B cell (primary cell): ENCODE data around the gene MYCBPAP. TPM values are rescaled to one million over a fixed set of nuclear protein-coding genes. Genes with fewer than 3 reads are reported as not detected.

Experiments
- ATAC-seq: fragments of 200-7000 bp; cut with Tn5 transposase; one replicate; pipeline ENCODE4 v1.10.0; 2021; ENCODE audit warnings: low read depth, mild to moderate bottlenecking, moderate number of reproducible peaks, moderate library complexity
- CTCF ChIA-PET: fragments of 350-600 bp; sonication (Branson Sonifier 250); formaldehyde crosslinking; loops from one replicate; lab custom pipeline; 2021; ENCODE audit warnings: antibody characterized with exemption, inconsistent platforms; lab: Charles Lee
- POLR2A ChIA-PET: fragments of 350-600 bp; sonication (Branson Sonifier 250); formaldehyde crosslinking; loops from one replicate; lab custom pipeline; 2021; ENCODE audit warnings: antibody characterized with exemption; lab: Charles Lee
- DNase-seq: peaks from one replicate; pipeline ENCODE4 v3.0.0; 2013
- H2AFZ ChIP-seq: 2 replicates; pipeline ENCODE4 v1.6.1; 2012; ENCODE audit warnings: mild to moderate bottlenecking, low read depth, low read length; ENCODE audit not compliant: insufficient read depth, poor library complexity, severe bottlenecking
- H3K27ac ChIP-seq, 2 donors: 1 replicate in 1 of 2; 2 replicates in 1 of 2; pipeline ENCODE4 v1.5.1; 2012 to 2013; ENCODE audit warnings: low read length in 2 of 2, mild to moderate bottlenecking in 2 of 2, moderate library complexity in 1 of 2
- H3K27me3 ChIP-seq, 4 experiments: fragments of 200-600 bp in 1 of 4; sonication (generic) in 1 of 4; replicated peaks in 1 of 4; 1 replicate in 2 of 4; 2 replicates in 2 of 4; pipeline versions ENCODE4 v1.6.1 to v1.7.0; 2013 to 2016; ENCODE audit warnings: low read length in 3 of 4, mild to moderate bottlenecking in 2 of 4, mixed read lengths in 1 of 4, moderate library complexity in 1 of 4; ENCODE audit not compliant: insufficient read depth in 4 of 4, control insufficient read depth in 3 of 4; ENCODE audit errors: control extremely low read depth in 1 of 4
- H3K36me3 ChIP-seq, 2 experiments: replicated peaks in 1 of 2; 1 replicate in 1 of 2; 2 replicates in 1 of 2; pipeline versions ENCODE4 v1.6.1 to v1.7.1; 2013; ENCODE audit warnings: low read length in 1 of 2; ENCODE audit not compliant: insufficient read depth in 2 of 2, control insufficient read depth in 1 of 2; ENCODE audit errors: control extremely low read depth in 1 of 2, extremely low read depth in 1 of 2
- H3K4me1 ChIP-seq, 2 donors: fragments of 200-600 bp in 1 of 2; sonication (generic) in 1 of 2; 1 replicate in 1 of 2; 2 replicates in 1 of 2; pipeline versions ENCODE4 v1.5.1 to v1.6.1; 2013 to 2017; ENCODE audit warnings: low read length in 2 of 2; ENCODE audit not compliant: control insufficient read depth in 2 of 2, insufficient read depth in 2 of 2
- H3K4me2 ChIP-seq: replicated peaks from 2 replicates; pipeline ENCODE3; 2012; ENCODE audit warnings: mild to moderate bottlenecking, low read depth, low read length; ENCODE audit not compliant: poor library complexity, severe bottlenecking
- H3K4me3 ChIP-seq, 5 experiments: fragments of 200-600 bp in 1 of 5; sonication (generic) in 1 of 5; 1 replicate in 3 of 5; 2 replicates in 2 of 5; pipeline versions ENCODE4 v1.5.1 to v1.7.0; 2011 to 2016; ENCODE audit warnings: low read length in 4 of 5, mild to moderate bottlenecking in 4 of 5, low read depth in 2 of 5, control low read depth in 1 of 5, moderate library complexity in 1 of 5; ENCODE audit not compliant: insufficient read depth in 1 of 5; ENCODE audit errors: control extremely low read depth in 1 of 5, extremely low read depth in 1 of 5
- H3K79me2 ChIP-seq: fragments of 200-600 bp; sonication (generic); one replicate; pipeline ENCODE4 v1.6.0; 2016; ENCODE audit warnings: low read length; ENCODE audit not compliant: control insufficient read depth, insufficient read depth
- H3K9ac ChIP-seq: fragments of 200-600 bp; sonication (generic); 2 replicates; pipeline ENCODE4 v1.6.1; 2017; ENCODE audit warnings: mild to moderate bottlenecking, low read length, moderate library complexity
- H3K9me3 ChIP-seq, 3 donors: one replicate each; pipeline versions ENCODE4 v1.6.1 to v1.7.1; 2013; ENCODE audit warnings: low read length in 2 of 3; ENCODE audit not compliant: control insufficient read depth in 2 of 3, insufficient read depth in 1 of 3; ENCODE audit errors: control extremely low read depth in 1 of 3
- H4K20me1 ChIP-seq: 2 replicates; pipeline ENCODE4 v1.6.0; 2012; ENCODE audit warnings: mild to moderate bottlenecking, low read length; ENCODE audit not compliant: insufficient read depth, control insufficient read depth, poor library complexity, severe bottlenecking
- H3K27ac Mint-ChIP-seq: one replicate; pipeline ENCODE4 v1.8.0; 2021; ENCODE audit warnings: mixed read lengths
- H3K27me3 Mint-ChIP-seq: one replicate; pipeline ENCODE4 v1.8.0; 2021; ENCODE audit warnings: mixed read lengths
- H3K4me1 Mint-ChIP-seq: one replicate; pipeline ENCODE4 v1.8.0; 2021; ENCODE audit warnings: mixed read lengths
- H3K4me3 Mint-ChIP-seq: one replicate; pipeline ENCODE4 v1.8.0; 2021; ENCODE audit warnings: mixed read lengths
- H3K9me3 Mint-ChIP-seq: one replicate; pipeline ENCODE4 v1.8.0; 2022; ENCODE audit warnings: mixed read lengths; ENCODE audit not compliant: insufficient read depth
- EZH2 ChIP-seq: IDR thresholded peaks from 2 replicates; pipeline ENCODE4 v1.6.1; 2012; ENCODE audit warnings: borderline replicate concordance, low read depth, mild to moderate bottlenecking, moderate library complexity, low read length; ENCODE audit not compliant: insufficient read depth, poor library complexity, severe bottlenecking
- WGBS: methylation state at CpG from one replicate; pipeline ENCODE4 v1.1.5; 2013; ENCODE audit warnings: missing lambda C conversion rate; ENCODE audit not compliant: insufficient coverage; 5-methylcytosine and 5-hydroxymethylcytosine counted together
- intact Hi-C: fragments of 100-400 bp; cut with micrococcal nuclease; formaldehyde crosslinking; loops from one replicate; pipeline ENCODE4 v1.10.0; 2022
- polyA minus RNA-seq: library from RNA; depleted of rRNA, polyadenylated mRNA; stranded (reverse); fragments of >200 nt; gene quantifications from 2 replicates; pipeline ENCODE4 v1.2.3, GENCODE V29; 2012
- polyA plus RNA-seq: library from polyadenylated mRNA; depleted of rRNA; stranded (reverse); fragments of >200 nt; gene quantifications from 2 replicates; pipeline ENCODE4 v1.2.3, GENCODE V29; 2012
- total RNA-seq, 2 donors: library from RNA; stranded (reverse); fragments of 120-200 nt in 1 of 2; gene quantifications; 1 replicate in 1 of 2; 2 replicates in 1 of 2; pipeline versions ENCODE4 v1.2.3 to v1.2.4, GENCODE V29; 2013 to 2022
- TF ChIP-seq, protein P1 (sequence below): fragments of 200-600 bp; IDR thresholded peaks from one replicate; pipeline ENCODE4 v1.8.0; 2022; ENCODE audit warnings: antibody characterized with exemption, mild to moderate bottlenecking

The MYCBPAP gene, protein sequence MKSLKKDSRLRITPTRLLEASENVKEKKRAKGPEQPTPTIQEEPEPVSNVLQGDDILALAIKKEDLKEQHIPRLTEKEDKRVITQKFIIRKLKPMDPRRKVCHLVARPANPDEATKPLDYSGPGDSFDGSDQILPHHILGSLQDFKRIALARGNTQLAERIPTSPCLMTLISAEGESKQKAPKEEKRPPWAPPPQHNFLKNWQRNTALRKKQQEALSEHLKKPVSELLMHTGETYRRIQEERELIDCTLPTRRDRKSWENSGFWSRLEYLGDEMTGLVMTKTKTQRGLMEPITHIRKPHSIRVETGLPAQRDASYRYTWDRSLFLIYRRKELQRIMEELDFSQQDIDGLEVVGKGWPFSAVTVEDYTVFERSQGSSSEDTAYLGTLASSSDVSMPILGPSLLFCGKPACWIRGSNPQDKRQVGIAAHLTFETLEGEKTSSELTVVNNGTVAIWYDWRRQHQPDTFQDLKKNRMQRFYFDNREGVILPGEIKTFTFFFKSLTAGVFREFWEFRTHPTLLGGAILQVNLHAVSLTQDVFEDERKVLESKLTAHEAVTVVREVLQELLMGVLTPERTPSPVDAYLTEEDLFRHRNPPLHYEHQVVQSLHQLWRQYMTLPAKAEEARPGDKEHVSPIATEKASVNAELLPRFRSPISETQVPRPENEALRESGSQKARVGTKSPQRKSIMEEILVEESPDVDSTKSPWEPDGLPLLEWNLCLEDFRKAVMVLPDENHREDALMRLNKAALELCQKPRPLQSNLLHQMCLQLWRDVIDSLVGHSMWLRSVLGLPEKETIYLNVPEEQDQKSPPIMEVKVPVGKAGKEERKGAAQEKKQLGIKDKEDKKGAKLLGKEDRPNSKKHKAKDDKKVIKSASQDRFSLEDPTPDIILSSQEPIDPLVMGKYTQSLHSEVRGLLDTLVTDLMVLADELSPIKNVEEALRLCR
- total RNA-seq (5.1 and 5.5 TPM in 2 replicates), polyA plus RNA-seq (0.45 and 1.9 TPM in 2 replicates), polyA minus RNA-seq (0.14 and 0.60 TPM in 2 replicates)
- total RNA-seq (2013) = 1.0 TPM

DNA sequence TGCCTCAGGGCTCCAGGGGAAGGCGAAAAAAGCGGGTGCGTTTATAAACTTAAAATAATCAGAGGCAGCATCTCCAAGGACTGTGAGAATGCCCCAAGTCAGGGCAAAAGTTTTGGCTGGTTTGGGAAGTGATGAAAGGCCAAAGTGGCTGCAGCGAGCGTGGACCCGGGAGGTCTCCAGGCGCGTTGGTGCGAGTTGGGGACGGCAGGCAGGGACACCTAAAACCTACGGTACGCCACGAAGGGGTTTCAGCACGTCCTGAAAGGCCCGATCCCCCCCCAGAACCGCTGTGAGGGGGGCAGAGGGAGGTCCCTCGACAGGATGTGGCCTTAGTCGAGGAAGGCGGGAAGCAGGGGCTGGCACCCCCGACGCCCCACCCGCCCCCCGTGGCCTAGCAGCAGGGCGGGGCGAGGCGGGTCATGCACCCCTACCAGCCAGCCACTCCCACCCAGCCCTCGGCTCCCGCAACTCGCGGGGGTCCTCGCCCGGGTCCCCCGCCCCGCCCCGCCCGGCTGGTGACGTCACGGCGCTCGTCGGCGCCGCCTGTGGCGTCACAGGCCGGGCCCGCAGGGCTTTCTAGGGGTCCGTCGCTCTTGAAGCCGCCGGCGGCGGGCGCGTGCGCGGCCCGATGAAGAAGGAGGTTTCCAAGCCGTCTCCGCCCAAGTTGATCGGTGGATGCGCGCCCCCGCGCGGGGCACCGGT is at the start of gene MYCBPAP:
Gene MYCBPAP (plus strand): TSS at position 569 of the 702 bp plus-strand sequence. CDS start 236 bp downstream, outside the sequence.
- peak; percentile 85 for DNase-seq
- Histone ChIP-seq H3K79me2 (no peaks in the 10 kb centered on the region), H3K9ac (peak within 1 kb of the TSS; percentile 86), H4K20me1 (no peaks in the 10 kb centered on the region), H2AFZ (peak within 1 kb of the TSS; percentile 89), H3K9me3 (peaks cover 0 to 3% (median 0%) of the 10 kb centered on the region in 3 donors), H3K4me3 (peak within 1 kb of the TSS; percentile 41 to 79 (median 54)), H3K4me1 (peaks cover 9 to 19% of the 10 kb centered on the region in 2 donors), H3K27ac (peak within 1 kb of the TSS; percentile 1 to 19), H3K27me3 (peaks cover 0 to 8% (median 3%) of the 10 kb centered on the region in 4 experiments), H3K36me3 (no peaks in the 10 kb centered on the region), H3K4me2 (peak within 1 kb of the TSS; percentile 93)
- Mint-ChIP-seq H3K4me3 (peak within 1 kb of the TSS; percentile 84), H3K9me3 (no peaks in the 10 kb centered on the region), H3K27ac (peak within 1 kb of the TSS; percentile 83), H3K27me3 (no peaks in the 10 kb centered on the region), H3K4me1 (peaks cover 28% of the 10 kb centered on the region)
- peak; percentile 84 for ATAC-seq
- POLR2A ChIA-PET = interaction anchor here (0.6 kb wide), 1 partner anchor 201 kb away, joined by 7 read pairs; no protein-coding TSS in a partner anchor
- 8% methylated on average over 62 of the region's 66 CpGs for WGBS
- CTCF ChIA-PET = interaction anchor here (1.0 to 1.8 kb wide), 2 partner anchors 29 to 111 kb away, joined by 4 to 10 read pairs; partner anchors contain the start of genes LRRC59 and RSAD1
- intact Hi-C loops = loop anchor here (1.0 kb wide), 3 partner anchors 30 to 162 kb away; partner anchors contain the start of genes RSAD1 and XYLT2
- TF ChIP-seq, protein P1, sequence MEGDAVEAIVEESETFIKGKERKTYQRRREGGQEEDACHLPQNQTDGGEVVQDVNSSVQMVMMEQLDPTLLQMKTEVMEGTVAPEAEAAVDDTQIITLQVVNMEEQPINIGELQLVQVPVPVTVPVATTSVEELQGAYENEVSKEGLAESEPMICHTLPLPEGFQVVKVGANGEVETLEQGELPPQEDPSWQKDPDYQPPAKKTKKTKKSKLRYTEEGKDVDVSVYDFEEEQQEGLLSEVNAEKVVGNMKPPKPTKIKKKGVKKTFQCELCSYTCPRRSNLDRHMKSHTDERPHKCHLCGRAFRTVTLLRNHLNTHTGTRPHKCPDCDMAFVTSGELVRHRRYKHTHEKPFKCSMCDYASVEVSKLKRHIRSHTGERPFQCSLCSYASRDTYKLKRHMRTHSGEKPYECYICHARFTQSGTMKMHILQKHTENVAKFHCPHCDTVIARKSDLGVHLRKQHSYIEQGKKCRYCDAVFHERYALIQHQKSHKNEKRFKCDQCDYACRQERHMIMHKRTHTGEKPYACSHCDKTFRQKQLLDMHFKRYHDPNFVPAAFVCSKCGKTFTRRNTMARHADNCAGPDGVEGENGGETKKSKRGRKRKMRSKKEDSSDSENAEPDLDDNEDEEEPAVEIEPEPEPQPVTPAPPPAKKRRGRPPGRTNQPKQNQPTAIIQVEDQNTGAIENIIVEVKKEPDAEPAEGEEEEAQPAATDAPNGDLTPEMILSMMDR = no peak
- no peak for TF ChIP-seq EZH2
